Progenitor cell of endocrine pancreas (in vitro differentiated cells): ENCODE data around the gene ZFP1. TPM values are rescaled to one million over a fixed set of nuclear protein-coding genes. Genes with fewer than 3 reads are reported as not detected.

Source experiments
- DNase-seq: peaks from one replicate; pipeline ENCODE4 v3.0.0; 2021; ENCODE audit warnings: low spot score; ENCODE audit not compliant: unreplicated experiment
- H3K27ac Mint-ChIP-seq: 2 replicates; pipeline ENCODE4 v1.8.0; 2021; ENCODE audit warnings: mild to moderate bottlenecking, moderate library complexity, mixed read lengths
- H3K27me3 Mint-ChIP-seq: 2 replicates; pipeline ENCODE4 v1.8.0; 2021; ENCODE audit warnings: mixed read lengths
- H3K36me3 Mint-ChIP-seq: 2 replicates; pipeline ENCODE4 v1.8.0; 2022; ENCODE audit warnings: mixed read lengths; ENCODE audit not compliant: insufficient read depth
- H3K4me1 Mint-ChIP-seq: 2 replicates; pipeline ENCODE4 v1.8.0; 2021; ENCODE audit warnings: low read depth, mixed read lengths
- H3K4me3 Mint-ChIP-seq: 2 replicates; pipeline ENCODE4 v1.8.0; 2021; ENCODE audit warnings: low read depth, mild to moderate bottlenecking, moderate library complexity, mixed read lengths
- H3K9me3 Mint-ChIP-seq: 2 replicates; pipeline ENCODE4 v1.8.0; 2021; ENCODE audit warnings: low read depth, mixed read lengths
- total RNA-seq: library from RNA; stranded (reverse); gene quantifications from 2 replicates; pipeline ENCODE4 v1.2.1, GENCODE V29; 2021
- TF ChIP-seq, protein P1 (sequence below): fragments of 200-600 bp; sonication (generic); IDR thresholded peaks from one replicate; pipeline ENCODE4 v1.5.0; 2021; ENCODE audit warnings: antibody characterized with exemption, mild to moderate bottlenecking; ENCODE audit not compliant: unreplicated experiment

The ZFP1 gene
- total RNA-seq, 1 donor from 2014 or later, result 17.5 TPM

DNA sequence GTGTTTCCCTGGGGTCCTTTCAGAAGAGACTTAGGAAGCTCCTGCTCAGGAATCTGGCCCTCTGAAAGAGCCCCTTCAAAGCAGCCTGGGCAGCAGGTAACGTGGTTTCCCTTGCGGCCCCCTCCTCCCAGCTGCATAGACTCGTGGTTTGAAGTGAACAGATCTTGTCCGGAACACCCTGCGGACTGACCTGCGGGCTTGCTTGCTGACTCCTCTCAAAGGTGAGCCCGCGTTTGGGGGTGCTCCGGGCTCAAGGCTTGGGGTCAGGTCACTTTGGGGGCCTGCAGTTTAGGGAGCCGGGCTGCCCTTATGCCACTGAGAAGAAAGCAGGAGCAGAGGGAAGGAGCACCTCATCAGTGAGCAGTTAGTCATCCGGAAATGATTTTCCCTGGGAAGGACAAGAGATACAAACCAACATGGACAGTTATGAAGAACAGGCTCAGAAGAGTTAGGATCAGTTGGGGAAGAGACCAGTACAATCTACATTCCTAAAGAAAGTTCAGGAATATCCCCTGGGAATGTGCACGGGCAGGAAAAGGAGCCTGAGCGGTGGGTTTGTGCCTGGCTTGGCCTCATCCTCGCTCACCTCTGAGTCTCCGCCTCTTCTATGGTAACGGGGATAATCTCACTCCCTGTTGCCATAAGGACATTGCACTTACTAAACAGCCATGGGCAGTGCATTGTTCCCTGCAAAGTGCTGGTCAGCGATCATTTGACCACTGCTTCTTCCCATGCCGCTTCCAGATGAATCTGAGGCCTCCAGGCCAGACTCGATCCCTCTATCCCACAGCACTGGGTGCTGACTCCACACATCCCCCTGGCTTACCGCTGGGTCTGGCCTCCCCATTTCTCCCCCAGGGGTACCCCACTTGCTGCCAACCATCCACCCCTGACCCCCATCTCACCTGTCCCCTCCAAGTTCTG is 41.7 kb upstream of the ZFP1 start:
- Mint-ChIP-seq H3K27me3 (no peaks in the 10 kb centered on the region), H3K27ac (no peak overlapping the region), H3K4me1 (peaks cover 6% of the 10 kb centered on the region), H3K4me3 (no peak overlapping the region), H3K36me3 (peaks cover 19% of the 10 kb centered on the region), H3K9me3 (no peaks in the 10 kb centered on the region)
- TF ChIP-seq, protein P1, sequence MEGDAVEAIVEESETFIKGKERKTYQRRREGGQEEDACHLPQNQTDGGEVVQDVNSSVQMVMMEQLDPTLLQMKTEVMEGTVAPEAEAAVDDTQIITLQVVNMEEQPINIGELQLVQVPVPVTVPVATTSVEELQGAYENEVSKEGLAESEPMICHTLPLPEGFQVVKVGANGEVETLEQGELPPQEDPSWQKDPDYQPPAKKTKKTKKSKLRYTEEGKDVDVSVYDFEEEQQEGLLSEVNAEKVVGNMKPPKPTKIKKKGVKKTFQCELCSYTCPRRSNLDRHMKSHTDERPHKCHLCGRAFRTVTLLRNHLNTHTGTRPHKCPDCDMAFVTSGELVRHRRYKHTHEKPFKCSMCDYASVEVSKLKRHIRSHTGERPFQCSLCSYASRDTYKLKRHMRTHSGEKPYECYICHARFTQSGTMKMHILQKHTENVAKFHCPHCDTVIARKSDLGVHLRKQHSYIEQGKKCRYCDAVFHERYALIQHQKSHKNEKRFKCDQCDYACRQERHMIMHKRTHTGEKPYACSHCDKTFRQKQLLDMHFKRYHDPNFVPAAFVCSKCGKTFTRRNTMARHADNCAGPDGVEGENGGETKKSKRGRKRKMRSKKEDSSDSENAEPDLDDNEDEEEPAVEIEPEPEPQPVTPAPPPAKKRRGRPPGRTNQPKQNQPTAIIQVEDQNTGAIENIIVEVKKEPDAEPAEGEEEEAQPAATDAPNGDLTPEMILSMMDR, result no peak
- no peak for DNase-seq

DNA sequence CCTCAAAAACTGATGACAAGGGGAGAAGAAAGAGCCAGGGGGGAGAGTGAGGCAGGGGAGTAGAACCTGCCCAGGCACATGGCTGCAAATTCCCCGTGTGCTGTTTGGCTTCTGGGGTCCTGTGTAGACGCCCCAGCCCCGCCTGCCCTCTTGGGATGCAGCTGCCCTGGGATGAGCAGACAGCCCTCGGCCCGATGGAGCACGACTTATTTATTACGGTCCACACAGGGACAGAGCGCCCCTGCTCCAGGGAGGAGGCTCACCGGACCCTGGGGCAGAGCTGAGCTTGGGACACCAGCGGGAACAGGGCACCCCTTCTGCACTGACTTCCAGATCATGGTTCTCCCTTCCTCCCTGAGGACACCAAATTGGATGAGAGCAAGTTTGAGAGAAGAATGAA is 40.8 kb upstream of the ZFP1 start:
- TF ChIP-seq, protein P1, result no peak
- no peaks in the 10 kb centered on the region for H3K9me3 Mint-ChIP-seq
- peaks cover 17% of the 10 kb centered on the region for H3K36me3 Mint-ChIP-seq
- DNase-seq, result no peak
- no peaks in the 10 kb centered on the region for H3K27me3 Mint-ChIP-seq
- peaks cover 6% of the 10 kb centered on the region for H3K4me1 Mint-ChIP-seq
- no peak overlapping the region for H3K27ac Mint-ChIP-seq
- H3K4me3 Mint-ChIP-seq, result no peak overlapping the region

DNA sequence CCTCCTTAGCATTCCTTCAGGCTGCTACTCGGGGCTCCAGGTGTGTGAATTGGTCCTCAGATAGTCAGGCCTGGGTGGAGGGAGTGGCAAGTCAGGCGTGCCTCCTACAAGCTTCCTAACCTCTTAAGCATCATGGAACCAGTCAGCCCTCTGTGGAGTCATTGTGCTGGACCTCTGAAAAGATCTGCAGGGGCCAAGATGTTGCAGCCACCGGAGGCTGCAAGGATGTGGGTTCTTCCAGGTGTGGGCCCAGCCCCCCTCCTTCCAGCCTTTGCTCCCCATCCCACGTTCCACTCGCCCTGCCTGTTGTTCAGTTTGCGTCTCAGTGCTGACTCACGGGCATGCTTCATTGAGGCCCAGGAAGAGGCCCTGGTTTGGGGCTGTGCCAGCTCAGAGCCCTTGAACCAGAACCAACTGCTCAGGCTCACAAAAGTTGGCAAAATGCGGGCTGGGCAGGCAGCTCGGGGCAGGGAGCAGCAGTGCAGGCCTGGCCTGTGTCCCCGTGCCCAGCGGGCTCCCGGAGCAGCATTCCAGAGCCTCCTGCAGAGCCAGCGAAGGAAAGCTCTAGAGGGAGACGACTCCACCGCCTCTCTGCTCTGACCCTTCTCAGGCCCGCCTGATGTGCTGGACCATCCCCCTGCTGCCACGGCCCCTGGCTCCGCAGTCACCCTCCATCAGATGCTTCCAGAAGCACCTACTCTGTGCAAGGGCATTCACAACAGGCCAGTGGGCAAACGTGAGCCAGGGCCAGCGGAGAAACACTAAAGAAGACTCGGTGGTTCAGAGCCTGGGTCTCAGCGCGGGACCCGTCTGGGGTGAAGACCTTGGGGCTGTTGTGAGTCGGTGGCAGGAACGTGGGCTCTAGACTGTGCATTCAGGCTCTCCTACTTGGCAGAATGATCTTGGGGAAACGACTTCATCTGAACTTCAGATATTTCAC is 39.3 kb upstream of the ZFP1 start:
- Mint-ChIP-seq H3K9me3 (no peaks in the 10 kb centered on the region), H3K36me3 (peaks cover 11% of the 10 kb centered on the region), H3K4me3 (no peak overlapping the region), H3K4me1 (peaks cover 9% of the 10 kb centered on the region), H3K27ac (peak overlapping the region; percentile 80), H3K27me3 (no peaks in the 10 kb centered on the region)
- TF ChIP-seq, protein P1, result no peak
- no peak for DNase-seq

DNA sequence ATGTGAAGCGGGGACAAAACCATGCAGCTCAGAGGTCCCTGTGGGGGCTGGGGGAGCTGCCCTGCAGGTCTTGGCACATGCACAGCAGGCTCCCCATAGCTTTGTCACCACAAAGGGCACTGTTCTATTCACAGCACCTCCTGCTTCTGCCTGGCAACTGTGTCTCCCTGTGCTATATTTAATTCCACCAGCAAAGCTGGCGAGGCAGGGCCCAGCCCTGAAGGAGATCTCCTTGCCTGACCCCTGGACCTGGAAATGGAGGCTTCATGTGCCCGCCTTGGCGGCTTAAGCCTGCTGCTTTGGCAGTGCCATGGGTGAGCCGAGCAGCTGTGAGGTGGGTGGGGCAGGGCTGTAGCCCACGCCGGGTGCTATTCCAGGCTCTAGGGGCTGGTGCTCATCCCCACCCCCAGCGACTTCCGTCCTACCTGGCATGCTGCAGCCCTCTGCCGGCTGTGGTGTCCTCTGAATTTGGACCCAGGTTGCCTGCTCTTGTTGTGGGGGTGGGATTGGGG is 38.5 kb upstream of the ZFP1 start:
- Mint-ChIP-seq H3K27ac (peak overlapping the region; percentile 80), H3K9me3 (no peaks in the 10 kb centered on the region), H3K36me3 (peaks cover 5% of the 10 kb centered on the region), H3K4me3 (no peak overlapping the region), H3K27me3 (no peaks in the 10 kb centered on the region), H3K4me1 (peaks cover 9% of the 10 kb centered on the region)
- TF ChIP-seq, protein P1, result no peak
- DNase-seq, result no peak
